Suprapubic skin (tissue), 3 donors: Measurements from ENCODE around the gene TNFAIP8L2.

Experiments used
- CTCF ChIP-seq, 2 donors: fragments of 200-600 bp in 1 of 2; fragments of 450-650 bp in 1 of 2; sonication (generic) in 1 of 2; IDR thresholded peaks; one replicate each; pipeline ENCODE4 v1.5.1; 2016 to 2019; ENCODE audit warnings: antibody characterized with exemption in 2 of 2, mild to moderate bottlenecking in 1 of 2, moderate library complexity in 1 of 2
- POLR2A ChIP-seq, 2 donors: fragments of 450-650 bp; IDR thresholded peaks; one replicate each; pipeline ENCODE4 v1.6.1; 2017; ENCODE audit warnings: antibody characterized with exemption in 2 of 2, mild to moderate bottlenecking in 2 of 2, moderate library complexity in 2 of 2

- TF ChIP-seq CTCF (IDR thresholded peaks at IDR 0.05) (no peak), POLR2A (IDR thresholded peaks at IDR 0.05) (no peak)
Observed at GRCh38 chr1:151143057-151143435, 13.4 kb upstream of the TNFAIP8L2 start.
